GM21717 (cell line): ENCODE measurements around the gene SPSB4.

Source experiments
- ATAC-seq: cut with Tn5 transposase; IDR thresholded peaks from one replicate; pipeline ENCODE4 v1.9.1; 2021; ENCODE audit warnings: mild to moderate bottlenecking, moderate library complexity; ENCODE audit not compliant: unreplicated experiment

SPSB4 gene

GRCh38 chr3:141052201-141053069, 1.3 kb downstream of the SPSB4 start:
- ATAC-seq, result no peak

- ATAC-seq, result no peak
Observed at GRCh38 chr3:141055136-141055535, 4.0 kb downstream of the SPSB4 start.

- ATAC-seq, result no peak
Observed at GRCh38 chr3:141055536-141056445, 4.6 kb downstream of the SPSB4 start.

GRCh38 chr3:141056751-141057171, 5.6 kb downstream of the SPSB4 start:
- ATAC-seq, result no peak

- no peak for ATAC-seq
Observed at GRCh38 chr3:141057436-141057835, 6.3 kb downstream of the SPSB4 start.

- no peak for ATAC-seq
Observed at GRCh38 chr3:141057946-141058800, 7.0 kb downstream of the SPSB4 start.

- ATAC-seq, result no peak
Observed at GRCh38 chr3:141058996-141059395, 7.8 kb downstream of the SPSB4 start.

- no peak for ATAC-seq
Observed at GRCh38 chr3:141059816-141060215, 8.7 kb downstream of the SPSB4 start.

- ATAC-seq, result no peak
Observed at GRCh38 chr3:141060327-141060726, 9.2 kb downstream of the SPSB4 start.

- no peak for ATAC-seq
Observed at GRCh38 chr3:141063831-141064230, 12.7 kb downstream of the SPSB4 start.

GRCh38 chr3:141064255-141064926, 13.2 kb downstream of the SPSB4 start:
- ATAC-seq, result no peak

GRCh38 chr3:141065258-141065657, 14.1 kb downstream of the SPSB4 start:
- no peak for ATAC-seq

- ATAC-seq, result no peak
Observed at GRCh38 chr3:141065841-141066805, 15.0 kb downstream of the SPSB4 start.

GRCh38 chr3:141067206-141067974, 16.2 kb downstream of the SPSB4 start:
- ATAC-seq, result no peak

- no peak for ATAC-seq
Observed at GRCh38 chr3:141070229-141070628, 19.1 kb downstream of the SPSB4 start.

GRCh38 chr3:141070727-141071357, 19.7 kb downstream of the SPSB4 start:
- no peak for ATAC-seq

GRCh38 chr3:141071681-141072260, 20.6 kb downstream of the SPSB4 start:
- no peak for ATAC-seq

GRCh38 chr3:141072950-141073349, 21.8 kb downstream of the SPSB4 start:
- no peak for ATAC-seq
